ENCODE results near the gene KIF12. TPM values are rescaled to one million over a fixed set of nuclear protein-coding genes. Genes with fewer than 3 reads are reported as not detected.
"Not testable (repeated sequence)": the region's sequence is repeated elsewhere in the genome, so short reads cannot be mapped to it uniquely, and the experiment has no call there.

Gene KIF12
- total and polyA plus RNA-seq, 2 donors: 0.11 to 0.42 TPM

GRCh38 chr9:114130141-114130540 lies 31.0 kb upstream of the KIF12 start:
- no peaks in the 10 kb centered on the region for H3K4me1 ChIP-seq (ENCODE audit: insufficient read depth)
- H3K36me3 ChIP-seq (ENCODE audit: insufficient read depth): no peaks in the 10 kb centered on the region
- WGBS: 91% methylated on average over 7 of the region's 7 CpGs
- DNase-seq (ENCODE audit: extremely low spot score): no peak
- H3K4me3 ChIP-seq (ENCODE audit: low read depth, low read length): no peak overlapping the region
- no peak overlapping the region for H3K27ac ChIP-seq (ENCODE audit: low read depth)

- H3K36me3 ChIP-seq (ENCODE audit: insufficient read depth); H3K4me3 ChIP-seq (ENCODE audit: low read depth, low read length); H3K4me1 ChIP-seq (ENCODE audit: insufficient read depth); H3K27ac ChIP-seq (ENCODE audit: low read depth); DNase-seq (ENCODE audit: extremely low spot score): not testable (repeated sequence)
- 94% methylated on average over 3 of the region's 3 CpGs for WGBS
Measured at GRCh38 chr9:114128759-114129158, 29.7 kb upstream of the KIF12 start.

- Histone ChIP-seq H3K27ac (ENCODE audit: low read depth) (no peak overlapping the region), H3K36me3 (ENCODE audit: insufficient read depth) (no peaks in the 10 kb centered on the region), H3K4me1 (ENCODE audit: insufficient read depth) (no peaks in the 10 kb centered on the region), H3K4me3 (ENCODE audit: low read depth, low read length) (no peak overlapping the region)
- WGBS: 75% methylated on average over 13 of the region's 13 CpGs
- DNase-seq (ENCODE audit: extremely low spot score): no peak
Measured at GRCh38 chr9:114126247-114127060, 27.4 kb upstream of the KIF12 start.

GRCh38 chr9:114125476-114126013 lies 26.5 kb upstream of the KIF12 start:
- H3K4me1 ChIP-seq (ENCODE audit: insufficient read depth): no peaks in the 10 kb centered on the region
- WGBS: 70% methylated on average over 10 of the region's 10 CpGs
- no peak overlapping the region for H3K4me3 ChIP-seq (ENCODE audit: low read depth, low read length)
- no peak for DNase-seq (ENCODE audit: extremely low spot score)
- H3K27ac ChIP-seq (ENCODE audit: low read depth): no peak overlapping the region
- H3K36me3 ChIP-seq (ENCODE audit: insufficient read depth): no peaks in the 10 kb centered on the region

- H3K27ac ChIP-seq (ENCODE audit: low read depth): no peak overlapping the region
- DNase-seq (ENCODE audit: extremely low spot score): no peak
- WGBS: 94% methylated on average over 13 of the region's 13 CpGs
- no peaks in the 10 kb centered on the region for H3K4me1 ChIP-seq (ENCODE audit: insufficient read depth)
- H3K4me3 ChIP-seq (ENCODE audit: low read depth, low read length): no peak overlapping the region
- no peaks in the 10 kb centered on the region for H3K36me3 ChIP-seq (ENCODE audit: insufficient read depth)
Measured at GRCh38 chr9:114124666-114125475, 25.8 kb upstream of the KIF12 start.

- Histone ChIP-seq H3K4me1 (ENCODE audit: insufficient read depth) (no peaks in the 10 kb centered on the region), H3K27ac (ENCODE audit: low read depth) (no peak overlapping the region), H3K36me3 (ENCODE audit: insufficient read depth) (no peaks in the 10 kb centered on the region), H3K4me3 (ENCODE audit: low read depth, low read length) (no peak overlapping the region)
- 69% methylated on average over 1 of the region's 1 CpG for WGBS
- no peak for DNase-seq (ENCODE audit: extremely low spot score)
Measured at GRCh38 chr9:114124138-114124537, 25.0 kb upstream of the KIF12 start.

- Histone ChIP-seq H3K36me3 (ENCODE audit: insufficient read depth) (no peaks in the 10 kb centered on the region), H3K27ac (ENCODE audit: low read depth) (no peak overlapping the region), H3K4me1 (ENCODE audit: insufficient read depth) (no peaks in the 10 kb centered on the region), H3K4me3 (ENCODE audit: low read depth, low read length) (no peak overlapping the region)
- DNase-seq (ENCODE audit: extremely low spot score): no peak
- WGBS: 88% methylated on average over 9 of the region's 9 CpGs
Measured at GRCh38 chr9:114123031-114123977, 24.2 kb upstream of the KIF12 start.

GRCh38 chr9:114122136-114123027 lies 23.3 kb upstream of the KIF12 start:
- H3K4me1 ChIP-seq (ENCODE audit: insufficient read depth): no peaks in the 10 kb centered on the region
- no peak for DNase-seq (ENCODE audit: extremely low spot score)
- 89% methylated on average over 9 of the region's 9 CpGs for WGBS
- no peaks in the 10 kb centered on the region for H3K36me3 ChIP-seq (ENCODE audit: insufficient read depth)
- H3K27ac ChIP-seq (ENCODE audit: low read depth): no peak overlapping the region
- no peak overlapping the region for H3K4me3 ChIP-seq (ENCODE audit: low read depth, low read length)

- no peak for DNase-seq (ENCODE audit: extremely low spot score)
- H3K27ac ChIP-seq (ENCODE audit: low read depth): no peak overlapping the region
- no peak overlapping the region for H3K4me3 ChIP-seq (ENCODE audit: low read depth, low read length)
- H3K4me1 ChIP-seq (ENCODE audit: insufficient read depth): no peaks in the 10 kb centered on the region
- WGBS: 80% methylated on average over 16 of the region's 16 CpGs
- no peaks in the 10 kb centered on the region for H3K36me3 ChIP-seq (ENCODE audit: insufficient read depth)
Measured at GRCh38 chr9:114121227-114122135, 22.4 kb upstream of the KIF12 start.

- no peaks in the 10 kb centered on the region for H3K36me3 ChIP-seq (ENCODE audit: insufficient read depth)
- H3K4me1 ChIP-seq (ENCODE audit: insufficient read depth): no peaks in the 10 kb centered on the region
- H3K4me3 ChIP-seq (ENCODE audit: low read depth, low read length): no peak overlapping the region
- 59% methylated on average over 4 of the region's 4 CpGs for WGBS
- no peak for DNase-seq (ENCODE audit: extremely low spot score)
- H3K27ac ChIP-seq (ENCODE audit: low read depth): no peak overlapping the region
Measured at GRCh38 chr9:114120192-114121014, 21.3 kb upstream of the KIF12 start.

Measured in urinary bladder (tissue), 4 donors.